ENCODE results near the gene TRPC3. TPM values are rescaled to one million over a fixed set of nuclear protein-coding genes. Genes with fewer than 3 reads are reported as not detected.

The TRPC3 gene
- total RNA-seq, 1 experiment from 2014 or later = 0.91 TPM

DNA sequence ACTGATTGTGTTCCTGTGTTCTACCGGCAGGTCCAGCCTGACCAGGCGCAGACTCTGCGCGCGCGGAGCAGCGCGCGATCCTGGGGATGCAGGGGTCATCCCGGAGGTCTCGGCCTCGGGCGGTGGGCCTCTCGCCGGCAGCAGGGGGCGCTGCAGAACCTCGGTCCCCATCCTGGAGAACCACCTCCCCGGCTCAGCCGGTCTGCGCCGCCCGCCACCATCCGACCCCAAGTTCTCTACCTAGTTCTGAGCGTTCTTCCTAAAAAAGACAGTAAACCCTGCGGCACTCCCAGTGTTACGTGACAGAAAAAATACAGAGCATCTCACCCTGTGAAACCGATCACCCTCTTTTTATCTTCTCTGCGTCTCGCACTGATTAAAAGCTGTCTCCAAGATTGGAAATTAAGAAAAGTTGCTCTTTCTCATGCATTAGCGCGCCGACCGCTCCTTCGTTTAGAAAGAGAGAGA lies 1.6 kb downstream of the TRPC3 start:
- H3K9me3 Mint-ChIP-seq (ENCODE audit: unreplicated experiment) = no peaks in the 10 kb centered on the region
- no peaks in the 10 kb centered on the region for H3K4me1 Mint-ChIP-seq (ENCODE audit: low read depth, unreplicated experiment)
- ChIA-PET POLR2A (no interaction called here), CTCF (interaction anchor here (0.7 to 1.3 kb wide), 2 partner anchors 53 to 73 kb away, joined by 3 to 9 read pairs; no protein-coding TSS in a partner anchor)
- DNase-seq = peak; percentile 83 to 91
- no peak overlapping the region for H3K27ac Mint-ChIP-seq (ENCODE audit: unreplicated experiment)
- TF ChIP-seq, protein P1, sequence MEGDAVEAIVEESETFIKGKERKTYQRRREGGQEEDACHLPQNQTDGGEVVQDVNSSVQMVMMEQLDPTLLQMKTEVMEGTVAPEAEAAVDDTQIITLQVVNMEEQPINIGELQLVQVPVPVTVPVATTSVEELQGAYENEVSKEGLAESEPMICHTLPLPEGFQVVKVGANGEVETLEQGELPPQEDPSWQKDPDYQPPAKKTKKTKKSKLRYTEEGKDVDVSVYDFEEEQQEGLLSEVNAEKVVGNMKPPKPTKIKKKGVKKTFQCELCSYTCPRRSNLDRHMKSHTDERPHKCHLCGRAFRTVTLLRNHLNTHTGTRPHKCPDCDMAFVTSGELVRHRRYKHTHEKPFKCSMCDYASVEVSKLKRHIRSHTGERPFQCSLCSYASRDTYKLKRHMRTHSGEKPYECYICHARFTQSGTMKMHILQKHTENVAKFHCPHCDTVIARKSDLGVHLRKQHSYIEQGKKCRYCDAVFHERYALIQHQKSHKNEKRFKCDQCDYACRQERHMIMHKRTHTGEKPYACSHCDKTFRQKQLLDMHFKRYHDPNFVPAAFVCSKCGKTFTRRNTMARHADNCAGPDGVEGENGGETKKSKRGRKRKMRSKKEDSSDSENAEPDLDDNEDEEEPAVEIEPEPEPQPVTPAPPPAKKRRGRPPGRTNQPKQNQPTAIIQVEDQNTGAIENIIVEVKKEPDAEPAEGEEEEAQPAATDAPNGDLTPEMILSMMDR (IDR thresholded peaks at IDR 0.05; ENCODE audit: insufficient read depth in 1 of 2, low read depth in 1 of 2, low read length in 1 of 2, severe bottlenecking in 1 of 2, unreplicated experiment in 1 of 2) = peak; percentile 77 to 83
- peaks cover 18% of the 10 kb centered on the region for H3K27me3 Mint-ChIP-seq (ENCODE audit: insufficient read depth, unreplicated experiment)
- intact Hi-C loops (cut with micrococcal nuclease; ENCODE audit: unreplicated experiment) = loop anchor here (1.0 kb wide), 3 partner anchors 50 to 202 kb away; partner anchors contain the start of gene BLTP1
- Histone ChIP-seq H3K9me3 (no peaks in the 10 kb centered on the region), H3K4me1 (peaks cover 3% of the 10 kb centered on the region; the same call in 1 of the 2 replicates), H3K27me3 (replicated peaks; ENCODE audit: control insufficient read depth, insufficient read depth, low read length) (no peaks in the 10 kb centered on the region), H3K36me3 (ENCODE audit: control insufficient read depth, insufficient read depth, low read length) (no peaks in the 10 kb centered on the region), H3K4me3 (ENCODE audit: low read depth, low read length) (peak overlapping the region; percentile 61)
- peak overlapping the region; percentile 80 for H3K4me3 Mint-ChIP-seq (ENCODE audit: unreplicated experiment)
- peaks cover 12% of the 10 kb centered on the region for H3K36me3 Mint-ChIP-seq (ENCODE audit: insufficient read depth, unreplicated experiment)
- BruUV-seq (replicated peaks) = no TSS peak

GRCh38 chr4:121946644-121947043 lies 5.2 kb downstream of the TRPC3 start:
- Mint-ChIP-seq H3K9me3 (ENCODE audit: unreplicated experiment) (no peaks in the 10 kb centered on the region), H3K27ac (ENCODE audit: unreplicated experiment) (no peak overlapping the region), H3K4me3 (ENCODE audit: unreplicated experiment) (no peak overlapping the region), H3K4me1 (ENCODE audit: low read depth, unreplicated experiment) (peaks cover 10% of the 10 kb centered on the region), H3K27me3 (ENCODE audit: insufficient read depth, unreplicated experiment) (peaks cover 12% of the 10 kb centered on the region), H3K36me3 (ENCODE audit: insufficient read depth, unreplicated experiment) (peaks cover 12% of the 10 kb centered on the region)
- H3K36me3 ChIP-seq (ENCODE audit: control insufficient read depth, insufficient read depth, low read length) = no peaks in the 10 kb centered on the region
- BruUV-seq (replicated peaks) = no TSS peak
- H3K4me1 ChIP-seq = peaks cover 3% of the 10 kb centered on the region; the same call in 1 of the 2 replicates
- H3K27me3 ChIP-seq (replicated peaks; ENCODE audit: control insufficient read depth, insufficient read depth, low read length) = no peaks in the 10 kb centered on the region
- no peak for DNase-seq
- no peaks in the 10 kb centered on the region for H3K9me3 ChIP-seq
- CTCF ChIA-PET = interaction anchor here (0.6 kb wide), 1 partner anchor 45 kb away, joined by 3 read pairs; no protein-coding TSS in a partner anchor
- H3K4me3 ChIP-seq (ENCODE audit: low read depth, low read length) = no peak overlapping the region
- POLR2A ChIA-PET = no interaction called here
- intact Hi-C loops (cut with micrococcal nuclease; ENCODE audit: unreplicated experiment) = no loop called here
- TF ChIP-seq, protein P1 (IDR thresholded peaks at IDR 0.05; ENCODE audit: insufficient read depth in 1 of 2, low read depth in 1 of 2, low read length in 1 of 2, severe bottlenecking in 1 of 2, unreplicated experiment in 1 of 2) = no peak

DNA sequence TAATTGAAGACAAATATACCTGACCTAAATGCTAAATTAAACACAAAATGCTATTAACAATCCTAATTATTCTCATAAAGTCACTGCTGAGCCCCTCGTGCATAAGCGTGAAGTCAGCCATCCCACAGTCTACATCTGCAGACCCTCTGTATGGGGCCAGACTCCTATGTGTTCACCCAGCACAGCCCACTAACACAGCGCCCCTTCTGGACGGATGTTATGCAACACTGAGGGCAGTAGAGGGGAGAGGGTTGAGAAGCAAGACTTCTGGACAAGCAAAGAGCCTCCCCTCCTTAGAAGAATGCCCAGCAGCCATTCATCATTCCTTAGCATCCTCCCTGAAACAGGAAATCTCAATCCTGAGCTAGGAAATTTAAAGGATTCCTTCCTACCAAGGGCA lies 7.9 kb downstream of the TRPC3 start:
- Mint-ChIP-seq H3K36me3 (ENCODE audit: insufficient read depth, unreplicated experiment) (no peaks in the 10 kb centered on the region), H3K9me3 (ENCODE audit: unreplicated experiment) (no peaks in the 10 kb centered on the region), H3K4me1 (ENCODE audit: low read depth, unreplicated experiment) (peaks cover 30% of the 10 kb centered on the region), H3K27me3 (ENCODE audit: insufficient read depth, unreplicated experiment) (peaks cover 12% of the 10 kb centered on the region), H3K4me3 (ENCODE audit: unreplicated experiment) (no peak overlapping the region), H3K27ac (ENCODE audit: unreplicated experiment) (no peak overlapping the region)
- H3K36me3 ChIP-seq (ENCODE audit: control insufficient read depth, insufficient read depth, low read length) = no peaks in the 10 kb centered on the region
- POLR2A ChIA-PET = no interaction called here
- peak in 1 of 2 experiments; percentile 32 for DNase-seq
- BruUV-seq (replicated peaks) = no TSS peak
- CTCF ChIA-PET = no interaction called here
- TF ChIP-seq, protein P1 (IDR thresholded peaks at IDR 0.05; ENCODE audit: insufficient read depth in 1 of 2, low read depth in 1 of 2, low read length in 1 of 2, severe bottlenecking in 1 of 2, unreplicated experiment in 1 of 2) = peak in 1 of 2 experiments; percentile 39
- intact Hi-C loops (cut with micrococcal nuclease; ENCODE audit: unreplicated experiment) = no loop called here
- H3K4me1 ChIP-seq = peaks cover 7% of the 10 kb centered on the region; the same call in 1 of the 2 replicates
- no peaks in the 10 kb centered on the region for H3K27me3 ChIP-seq (replicated peaks; ENCODE audit: control insufficient read depth, insufficient read depth, low read length)
- H3K4me3 ChIP-seq (ENCODE audit: low read depth, low read length) = no peak overlapping the region
- H3K9me3 ChIP-seq = no peaks in the 10 kb centered on the region
